DND-41 (cell line): Measurements from ENCODE around the gene SCRN1.

Experiments
- EZH2 ChIP-seq: IDR thresholded peaks from 3 replicates; pipeline ENCODE4 v1.6.1; 2012; ENCODE audit warnings: borderline replicate concordance, low read depth, mild to moderate bottlenecking, moderate library complexity, low read length, inconsistent platforms; ENCODE audit not compliant: severe bottlenecking
- TF ChIP-seq, protein P1 (sequence below): IDR thresholded peaks from 2 replicates; pipeline ENCODE4 v1.5.1; 2012; ENCODE audit warnings: borderline replicate concordance, low read length, moderate library complexity, mild to moderate bottlenecking; ENCODE audit not compliant: poor library complexity, severe bottlenecking; ENCODE audit errors: extremely low read depth

DNA sequence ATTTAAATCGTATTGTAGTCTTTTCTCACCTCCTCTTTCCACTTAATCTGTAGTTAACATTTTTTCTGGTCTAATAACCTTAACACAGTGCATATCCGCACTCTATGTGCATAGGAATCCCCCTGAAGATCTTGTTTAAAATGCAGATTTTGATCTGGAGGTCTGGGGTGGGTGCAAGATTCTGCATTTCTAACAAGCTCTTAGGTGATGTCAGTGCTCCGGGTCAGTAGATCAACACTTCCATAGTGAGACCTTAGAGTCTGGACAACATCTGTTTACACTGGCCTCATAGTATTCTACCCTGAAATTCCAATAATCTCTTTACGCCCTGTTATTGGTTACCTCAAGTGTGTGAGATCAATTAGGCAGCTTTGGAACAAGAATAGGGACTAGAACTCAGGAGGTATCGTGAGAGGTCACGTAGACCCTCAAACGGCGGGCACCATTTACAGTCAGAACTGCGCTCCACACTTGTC, 38.2 kb upstream of the SCRN1 start:
- TF ChIP-seq, protein P1, sequence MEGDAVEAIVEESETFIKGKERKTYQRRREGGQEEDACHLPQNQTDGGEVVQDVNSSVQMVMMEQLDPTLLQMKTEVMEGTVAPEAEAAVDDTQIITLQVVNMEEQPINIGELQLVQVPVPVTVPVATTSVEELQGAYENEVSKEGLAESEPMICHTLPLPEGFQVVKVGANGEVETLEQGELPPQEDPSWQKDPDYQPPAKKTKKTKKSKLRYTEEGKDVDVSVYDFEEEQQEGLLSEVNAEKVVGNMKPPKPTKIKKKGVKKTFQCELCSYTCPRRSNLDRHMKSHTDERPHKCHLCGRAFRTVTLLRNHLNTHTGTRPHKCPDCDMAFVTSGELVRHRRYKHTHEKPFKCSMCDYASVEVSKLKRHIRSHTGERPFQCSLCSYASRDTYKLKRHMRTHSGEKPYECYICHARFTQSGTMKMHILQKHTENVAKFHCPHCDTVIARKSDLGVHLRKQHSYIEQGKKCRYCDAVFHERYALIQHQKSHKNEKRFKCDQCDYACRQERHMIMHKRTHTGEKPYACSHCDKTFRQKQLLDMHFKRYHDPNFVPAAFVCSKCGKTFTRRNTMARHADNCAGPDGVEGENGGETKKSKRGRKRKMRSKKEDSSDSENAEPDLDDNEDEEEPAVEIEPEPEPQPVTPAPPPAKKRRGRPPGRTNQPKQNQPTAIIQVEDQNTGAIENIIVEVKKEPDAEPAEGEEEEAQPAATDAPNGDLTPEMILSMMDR = no peak
- no peak for TF ChIP-seq EZH2
